Duodenal mucosa (tissue), 2 donors: ENCODE measurements around the gene CCDC30.
"Not testable (repeated sequence)": the region's sequence is repeated elsewhere in the genome, so short reads cannot be mapped to it uniquely, and the experiment has no call there.

Source experiments
- H3K27ac ChIP-seq: one replicate; pipeline ENCODE4 v1.7.0; 2013; ENCODE audit warnings: low read depth, low read length
- H3K27me3 ChIP-seq, 2 donors: one replicate each; pipeline ENCODE4 v1.7.0; 2013; ENCODE audit warnings: low read length in 2 of 2, control low read depth in 1 of 2; ENCODE audit not compliant: insufficient read depth in 2 of 2, control insufficient read depth in 1 of 2
- H3K36me3 ChIP-seq, 2 donors: one replicate each; pipeline ENCODE4 v1.7.0; 2013; ENCODE audit warnings: low read length in 2 of 2, control low read depth in 1 of 2; ENCODE audit not compliant: insufficient read depth in 2 of 2, control insufficient read depth in 1 of 2
- H3K4me1 ChIP-seq, 2 donors: one replicate each; pipeline ENCODE4 v1.7.0; 2013; ENCODE audit warnings: low read length in 2 of 2, control low read depth in 1 of 2; ENCODE audit not compliant: insufficient read depth in 2 of 2, control insufficient read depth in 1 of 2
- H3K4me3 ChIP-seq, 2 donors: one replicate each; pipeline ENCODE4 v1.7.0; 2013; ENCODE audit warnings: low read length in 2 of 2, low read depth in 1 of 2
- H3K9ac ChIP-seq, 2 donors: one replicate each; pipeline ENCODE4 v1.7.0; 2013; ENCODE audit warnings: low read length in 2 of 2, low read depth in 1 of 2
- H3K9me3 ChIP-seq, 2 donors: one replicate each; pipeline ENCODE4 v1.7.0; 2013; ENCODE audit warnings: low read length in 2 of 2, control low read depth in 1 of 2; ENCODE audit not compliant: control insufficient read depth in 1 of 2

The CCDC30 gene

DNA sequence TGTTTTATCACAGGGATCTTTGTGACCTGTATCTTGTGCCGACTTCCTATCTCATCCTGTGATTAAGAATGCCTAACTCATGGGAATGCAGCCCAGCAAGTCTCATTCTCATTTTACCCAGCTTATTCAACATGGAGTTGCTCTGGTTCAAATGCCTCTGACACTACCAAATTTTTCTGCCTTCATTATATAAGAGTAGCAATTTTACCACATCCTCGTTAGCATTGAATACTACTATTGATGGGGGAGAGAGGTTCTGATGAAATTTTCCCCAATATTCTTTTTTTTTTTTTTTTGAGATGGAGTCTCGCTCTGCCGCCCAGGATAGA lies 150.7 kb downstream of the CCDC30 start:
- H3K4me1 ChIP-seq = no peaks in the 10 kb centered on the region
- H3K27me3 ChIP-seq = no peaks in the 10 kb centered on the region
- no peaks in the 10 kb centered on the region for H3K36me3 ChIP-seq
- no peaks in the 10 kb centered on the region for H3K9me3 ChIP-seq
- H3K27ac ChIP-seq = no peak overlapping the region
- H3K4me3 ChIP-seq = no peak overlapping the region
- H3K9ac ChIP-seq = no peak overlapping the region

DNA sequence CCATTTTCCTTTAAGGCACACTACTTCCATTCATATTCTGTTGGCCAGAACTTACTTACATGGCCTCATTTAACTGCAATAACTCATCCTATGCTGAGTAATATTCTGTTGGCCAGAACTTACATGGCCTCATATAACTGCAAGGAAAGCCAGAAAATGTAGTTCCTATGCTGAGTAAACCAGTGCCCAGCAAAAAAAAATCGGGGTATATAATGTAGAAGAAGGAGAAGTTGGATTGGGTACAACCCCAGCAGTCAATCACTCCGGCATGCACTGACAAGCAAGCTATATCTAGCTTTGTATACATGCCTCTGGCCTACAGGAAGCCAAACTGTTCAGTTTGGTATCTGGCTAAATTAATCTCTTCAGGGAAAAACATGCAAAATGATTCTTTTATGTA lies 155.8 kb downstream of the CCDC30 start:
- Histone ChIP-seq H3K4me3 (no peak overlapping the region), H3K9ac (no peak overlapping the region), H3K36me3 (no peaks in the 10 kb centered on the region), H3K4me1 (no peaks in the 10 kb centered on the region), H3K9me3 (no peaks in the 10 kb centered on the region), H3K27ac (no peak overlapping the region), H3K27me3 (no peaks in the 10 kb centered on the region)

DNA sequence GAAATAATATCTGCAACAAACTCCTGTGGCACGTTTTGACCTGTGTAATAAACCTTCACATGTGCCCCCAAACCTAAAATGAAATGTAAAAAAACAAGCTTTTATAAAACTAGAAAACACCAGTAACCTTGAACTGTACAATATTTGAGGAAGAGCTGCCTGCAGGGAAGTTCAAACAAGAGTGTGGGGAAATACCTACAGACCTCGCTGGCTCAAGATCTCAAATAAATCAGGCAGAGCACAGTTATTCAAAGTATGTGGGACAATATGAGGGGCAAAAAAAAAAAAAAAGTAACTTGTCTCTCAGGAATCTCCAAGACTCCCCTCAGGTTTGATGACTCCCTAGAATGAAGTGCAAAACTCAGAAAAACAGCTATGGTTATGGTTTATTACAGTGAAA lies 157.2 kb downstream of the CCDC30 start:
- Histone ChIP-seq H3K9me3 (no peaks in the 10 kb centered on the region), H3K4me1 (no peaks in the 10 kb centered on the region), H3K27ac (no peak overlapping the region), H3K4me3 (no peak overlapping the region), H3K36me3 (no peaks in the 10 kb centered on the region), H3K9ac (no peak overlapping the region), H3K27me3 (no peaks in the 10 kb centered on the region)

DNA sequence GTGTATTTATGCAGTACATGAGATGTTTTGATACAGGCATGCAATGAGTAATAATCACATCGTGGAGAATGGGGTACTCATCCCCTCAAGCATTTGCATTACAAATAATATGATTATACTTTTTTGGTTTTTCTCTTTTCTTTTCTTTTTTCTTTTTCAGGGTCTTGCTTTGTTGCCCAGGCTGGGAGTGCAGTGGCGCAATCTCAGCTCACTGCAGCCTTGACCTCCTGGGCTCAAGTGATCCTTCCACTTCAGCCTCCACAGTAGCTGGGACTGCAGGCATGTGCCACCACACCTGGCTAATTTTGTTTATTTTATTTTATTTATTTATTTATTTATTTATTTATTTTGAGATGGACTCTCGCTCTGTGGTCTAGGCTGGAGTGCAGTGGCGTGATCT lies 158.1 kb downstream of the CCDC30 start:
- H3K4me1 ChIP-seq, H3K36me3 ChIP-seq, H3K9me3 ChIP-seq, H3K27me3 ChIP-seq, H3K4me3 ChIP-seq, H3K27ac ChIP-seq, H3K9ac ChIP-seq: not testable (repeated sequence)

DNA sequence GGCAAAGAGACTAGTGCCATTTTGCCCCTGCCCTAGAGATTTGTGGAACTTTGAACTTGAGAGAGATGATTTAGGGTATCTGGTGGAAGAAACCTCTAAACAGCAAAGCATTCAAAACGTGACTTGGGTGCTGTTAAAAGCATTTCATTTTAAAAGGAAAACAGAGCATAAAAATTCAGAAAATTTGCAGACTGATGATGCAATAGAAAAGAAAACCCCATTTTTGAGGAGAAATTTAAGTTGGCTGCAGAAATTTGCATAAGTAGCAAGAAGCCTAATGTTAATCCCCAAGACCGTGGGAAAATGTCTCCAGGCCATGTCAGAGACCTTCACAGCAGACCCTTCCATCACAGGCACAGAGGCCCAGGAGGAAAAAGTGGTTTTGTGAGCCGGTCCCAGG lies 164.1 kb downstream of the CCDC30 start:
- H3K4me1 ChIP-seq, H3K4me3 ChIP-seq, H3K9me3 ChIP-seq, H3K27ac ChIP-seq, H3K36me3 ChIP-seq, H3K9ac ChIP-seq, H3K27me3 ChIP-seq: not testable (repeated sequence)

DNA sequence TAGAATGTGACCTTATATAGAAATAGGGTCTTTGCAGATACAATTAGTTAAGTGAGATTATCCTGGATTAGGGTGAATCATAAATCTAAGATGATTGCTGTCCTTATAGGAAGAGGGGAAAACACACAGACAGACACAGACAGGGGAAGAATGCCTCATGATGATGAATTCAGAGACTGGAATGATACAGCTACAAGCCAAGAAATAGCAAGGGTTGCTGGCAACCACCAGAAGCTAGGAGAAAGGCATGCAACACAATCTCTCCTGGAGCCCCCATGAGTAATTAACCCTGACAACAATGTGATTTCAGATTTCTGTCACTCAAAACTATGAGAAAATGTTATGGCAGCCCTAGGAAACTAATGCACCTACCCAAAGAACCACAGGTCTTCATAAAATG lies 176.0 kb downstream of the CCDC30 start:
- no peaks in the 10 kb centered on the region for H3K9me3 ChIP-seq
- no peak overlapping the region for H3K4me3 ChIP-seq
- no peaks in the 10 kb centered on the region for H3K36me3 ChIP-seq
- no peak overlapping the region for H3K27ac ChIP-seq
- H3K9ac ChIP-seq = no peak overlapping the region
- H3K4me1 ChIP-seq = no peaks in the 10 kb centered on the region
- H3K27me3 ChIP-seq = no peaks in the 10 kb centered on the region

DNA sequence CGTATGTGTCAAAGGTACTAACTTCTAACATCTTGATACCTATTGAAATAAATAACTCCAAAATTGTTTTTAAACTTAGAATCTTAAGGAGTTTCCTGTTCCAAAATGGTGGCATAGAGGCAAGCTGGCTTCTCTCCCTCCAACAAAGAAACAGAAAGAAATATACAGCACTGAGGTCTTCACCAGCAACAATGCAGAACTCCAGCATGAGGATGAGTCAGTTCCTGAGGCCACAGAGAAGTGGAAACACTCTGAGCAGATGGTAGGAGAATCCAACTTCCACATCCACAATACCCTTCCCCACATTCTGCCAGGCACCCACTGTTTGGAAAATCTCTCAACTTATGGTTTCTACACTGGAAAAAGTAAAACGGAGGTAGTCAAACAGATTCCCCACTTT lies 183.0 kb downstream of the CCDC30 start:
- Histone ChIP-seq H3K27me3 (no peaks in the 10 kb centered on the region), H3K9me3 (no peaks in the 10 kb centered on the region), H3K4me1 (no peaks in the 10 kb centered on the region), H3K36me3 (no peaks in the 10 kb centered on the region), H3K27ac (no peak overlapping the region), H3K4me3 (no peak overlapping the region), H3K9ac (no peak overlapping the region)

DNA sequence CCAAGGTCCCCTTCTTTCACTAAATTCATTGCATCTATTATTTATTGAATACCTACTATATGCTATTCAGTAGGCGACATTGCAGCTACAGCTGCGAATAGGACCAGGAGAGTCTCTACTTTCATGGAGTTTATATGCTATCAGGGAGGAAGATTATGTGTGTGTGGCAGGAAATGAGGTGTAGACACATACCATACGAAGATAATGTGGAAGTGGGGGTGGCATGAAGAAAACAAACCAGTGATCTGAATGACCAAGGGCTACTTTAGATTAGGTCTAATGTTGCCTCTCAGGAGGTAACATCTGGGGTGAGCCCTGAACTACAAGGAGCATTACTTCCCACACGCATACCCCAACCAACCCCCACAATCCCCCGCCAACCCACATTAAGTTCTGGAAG lies 194.1 kb downstream of the CCDC30 start:
- Histone ChIP-seq H3K9ac (no peak overlapping the region), H3K27me3 (no peaks in the 10 kb centered on the region), H3K27ac (no peak overlapping the region), H3K9me3 (no peaks in the 10 kb centered on the region), H3K4me3 (peak overlapping the region; percentile 90 to 95), H3K36me3 (peaks cover 0 to 9% of the 10 kb centered on the region in 2 donors), H3K4me1 (peaks cover 18 to 25% of the 10 kb centered on the region in 2 donors)

DNA sequence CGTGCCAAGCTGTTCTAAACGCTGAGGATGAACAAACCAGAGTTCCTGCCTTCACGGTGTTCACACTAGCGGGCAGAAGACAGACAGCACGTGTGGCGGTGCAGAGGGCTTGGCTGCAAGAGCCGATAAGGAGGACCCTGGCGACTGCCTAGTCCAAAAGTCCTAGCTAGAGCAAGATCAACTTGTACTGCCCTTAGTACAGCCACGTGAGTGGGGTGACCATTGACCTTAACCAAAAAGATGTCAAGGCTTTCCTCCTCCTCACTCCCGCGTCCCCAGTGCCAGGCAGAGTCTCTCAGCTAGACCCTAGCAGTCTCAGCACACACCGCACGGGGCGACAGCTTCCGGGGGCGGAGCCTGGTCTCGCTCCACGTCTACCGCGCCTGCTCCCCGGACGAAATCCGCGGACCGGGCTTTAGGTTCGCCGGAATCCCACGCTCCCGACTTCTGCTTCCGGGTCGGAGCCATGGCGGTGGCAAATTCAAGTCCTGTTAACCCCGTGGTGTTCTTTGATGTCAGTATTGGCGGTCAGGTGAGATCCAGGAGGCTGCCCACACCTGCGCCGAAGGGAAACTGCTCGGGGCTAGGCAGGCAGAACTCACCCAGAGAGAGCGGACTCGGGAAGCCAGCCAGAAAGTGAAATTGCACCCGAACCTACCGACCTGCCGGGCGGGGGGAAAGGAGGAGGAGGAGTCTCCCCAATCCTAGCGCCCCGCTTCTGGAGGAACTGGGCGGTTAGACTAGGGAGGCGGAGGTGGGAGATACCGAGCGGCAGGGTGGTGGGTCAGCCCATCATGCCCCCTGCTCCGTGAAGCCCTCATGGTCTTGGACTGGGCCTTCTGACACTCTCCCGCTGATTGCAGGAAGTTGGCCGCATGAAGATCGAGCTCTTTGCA lies 195.1 kb downstream of the CCDC30 start, which contains the start of gene PPIH:
TSS of gene PPIH (plus strand) at position 443 of the 896 bp plus-strand sequence. CDS start at position 467, 24 bp downstream.
- Histone ChIP-seq H3K4me1 (peaks cover 18 to 25% of the 10 kb centered on the region in 2 donors), H3K9ac (peak within 1 kb of the TSS; percentile 90), H3K27ac (peak within 1 kb of the TSS; percentile 80)

DNA sequence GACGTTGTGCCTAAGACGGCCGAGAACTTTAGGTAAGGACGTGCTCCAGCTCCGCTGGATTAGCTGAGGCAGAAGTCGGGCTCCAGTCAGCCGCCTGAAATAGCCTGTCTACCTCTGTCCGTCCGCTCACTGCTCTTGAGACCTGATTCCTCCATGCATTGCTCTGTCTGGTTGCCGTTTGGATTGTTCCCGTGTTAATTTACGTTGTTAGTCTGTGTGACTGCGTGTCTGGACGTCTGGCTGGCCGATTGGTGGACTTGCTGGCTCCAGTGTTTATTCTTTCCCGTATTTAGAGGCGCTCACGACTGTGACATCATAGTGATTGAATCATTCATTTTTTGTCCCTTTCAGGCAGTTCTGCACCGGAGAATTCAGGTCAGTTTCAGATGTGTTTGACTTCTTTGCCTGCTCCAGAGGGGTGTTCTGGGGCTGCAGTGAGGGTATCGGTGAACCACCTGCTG lies 195.8 kb downstream of the CCDC30 start:
- H3K4me3 ChIP-seq = peak overlapping the region; percentile 90 to 95
- peak overlapping the region; percentile 90 for H3K9ac ChIP-seq
- H3K9me3 ChIP-seq = no peaks in the 10 kb centered on the region
- H3K27ac ChIP-seq = no peak overlapping the region
- H3K27me3 ChIP-seq = no peaks in the 10 kb centered on the region
- peaks cover under 1 to 16% of the 10 kb centered on the region in 2 donors for H3K36me3 ChIP-seq
- H3K4me1 ChIP-seq = peaks cover 18 to 25% of the 10 kb centered on the region in 2 donors

More for the DNA sequence above, 195.1 kb downstream of the CCDC30 start, which contains the start of gene PPIH:
- peaks cover 0 to 13% of the 10 kb centered on the region in 2 donors for H3K36me3 ChIP-seq
- H3K9me3 ChIP-seq = no peaks in the 10 kb centered on the region
- H3K27me3 ChIP-seq = no peaks in the 10 kb centered on the region
- H3K4me3 ChIP-seq = peak within 1 kb of the TSS; percentile 90 to 95
